AG20443 (cell line): Measurements from ENCODE around the gene TSPAN18.

Experiments used
- DNase-seq: peaks from one replicate; pipeline ENCODE4 v3.0.0; 2012; ENCODE audit warnings: low spot score, mixed read lengths

Gene TSPAN18

DNA sequence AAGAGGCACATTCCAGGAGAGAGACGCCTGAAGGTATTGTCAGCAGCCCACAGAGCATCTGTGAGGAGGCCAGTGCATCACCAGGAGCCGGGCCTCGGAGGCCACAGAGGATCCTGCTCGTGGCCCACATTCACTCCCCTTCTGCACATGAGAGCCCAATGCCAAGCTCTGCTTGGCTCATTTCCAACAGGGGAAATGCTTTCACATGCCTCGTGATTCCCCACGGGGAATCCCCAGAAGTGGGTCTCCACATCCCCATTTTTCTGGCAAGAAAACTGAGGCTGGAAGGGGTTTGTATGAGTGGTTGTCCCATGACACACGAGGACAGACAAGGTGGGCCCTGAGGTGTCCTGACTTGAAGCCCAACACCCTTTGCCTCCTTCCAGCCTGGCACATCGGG is 189.6 kb downstream of the TSPAN18 start:
- DNase-seq, result no peak

DNA sequence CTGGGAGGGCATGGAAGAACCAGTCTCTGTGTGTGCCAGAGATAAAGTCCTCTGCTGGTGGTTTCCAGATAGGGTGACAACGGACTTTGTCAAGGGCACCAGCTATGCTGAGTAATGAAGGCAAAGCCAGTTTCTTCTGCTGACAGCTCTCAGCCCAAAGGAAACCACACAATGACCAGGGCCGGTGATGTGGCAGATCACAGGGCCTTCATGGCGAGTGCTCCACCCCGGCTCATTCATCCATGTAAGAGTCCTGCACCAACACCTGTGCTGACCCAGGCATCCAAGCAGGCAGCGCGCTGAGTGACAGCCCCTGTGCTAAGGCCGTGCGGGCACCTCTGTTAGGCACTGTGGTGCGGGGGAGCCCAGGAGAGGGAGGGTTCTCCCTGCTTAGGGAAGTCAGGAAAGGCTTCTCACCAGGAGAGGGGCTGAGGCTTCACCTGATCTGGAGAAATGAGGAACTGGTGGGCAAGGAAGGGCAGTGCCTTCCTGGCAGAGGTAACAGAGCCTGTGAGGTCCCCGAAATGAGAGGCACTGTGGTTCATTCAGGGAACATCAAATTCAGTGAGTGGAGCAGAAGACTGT is 190.1 kb downstream of the TSPAN18 start:
- DNase-seq, result no peak

DNA sequence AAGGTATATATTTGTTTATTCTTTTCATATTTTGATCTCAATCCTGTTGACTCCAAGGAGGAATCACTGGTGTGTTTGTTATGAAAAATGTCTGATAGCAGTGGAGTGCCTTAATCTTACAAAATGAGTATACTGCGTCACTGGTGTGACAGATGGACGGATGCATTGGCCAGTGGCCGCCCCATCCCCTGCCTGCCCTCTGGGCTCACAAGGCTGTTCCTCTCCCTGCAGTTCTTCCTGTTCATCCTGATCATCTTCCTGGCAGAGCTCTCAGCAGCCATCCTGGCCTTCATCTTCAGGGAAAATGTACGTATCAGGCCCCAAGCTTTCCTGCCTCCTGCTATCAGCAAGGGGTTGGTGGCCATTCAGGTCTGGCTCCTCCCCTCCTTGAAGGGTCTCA is 191.0 kb downstream of the TSPAN18 start:
- no peak for DNase-seq

DNA sequence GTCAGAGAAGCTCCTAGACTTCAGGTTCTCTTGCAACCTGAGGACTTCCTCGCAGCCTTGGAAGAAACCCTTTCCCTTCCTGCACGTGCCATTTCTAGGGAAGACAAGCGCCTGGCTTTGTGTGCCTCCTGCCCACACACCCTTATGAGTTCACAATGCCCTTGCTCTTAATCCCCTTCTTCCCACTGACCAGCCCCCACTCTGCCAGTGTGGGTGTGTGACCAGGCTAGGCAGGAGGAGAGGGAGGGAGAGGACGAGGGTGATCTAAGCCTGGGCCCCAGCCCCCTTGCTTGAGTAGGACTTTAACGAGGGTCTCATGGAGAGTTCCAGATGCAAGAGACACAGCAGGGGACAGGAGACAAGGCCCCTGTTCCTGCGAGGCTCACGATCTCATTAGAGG is 193.7 kb downstream of the TSPAN18 start:
- DNase-seq, result no peak

DNA sequence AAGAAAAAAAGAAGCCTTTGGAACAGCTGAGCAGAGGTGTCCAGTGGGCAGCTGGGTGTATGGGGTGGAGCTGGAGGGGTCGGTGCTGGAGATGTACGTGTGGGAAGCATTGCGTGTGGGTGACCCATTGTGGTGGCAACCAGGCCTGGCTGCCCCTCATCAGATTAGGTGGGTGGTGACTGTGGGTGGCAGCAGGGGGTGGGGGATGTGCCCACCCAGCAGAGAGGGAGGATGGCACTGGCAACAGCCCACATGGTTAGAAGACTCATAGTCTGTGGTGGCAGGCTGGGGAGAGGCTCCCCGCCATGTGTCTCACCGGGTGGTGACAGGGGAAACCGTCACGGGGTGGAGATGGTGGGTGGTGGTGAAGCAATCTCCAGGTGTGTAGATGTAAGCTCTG is 196.4 kb downstream of the TSPAN18 start:
- no peak for DNase-seq

DNA sequence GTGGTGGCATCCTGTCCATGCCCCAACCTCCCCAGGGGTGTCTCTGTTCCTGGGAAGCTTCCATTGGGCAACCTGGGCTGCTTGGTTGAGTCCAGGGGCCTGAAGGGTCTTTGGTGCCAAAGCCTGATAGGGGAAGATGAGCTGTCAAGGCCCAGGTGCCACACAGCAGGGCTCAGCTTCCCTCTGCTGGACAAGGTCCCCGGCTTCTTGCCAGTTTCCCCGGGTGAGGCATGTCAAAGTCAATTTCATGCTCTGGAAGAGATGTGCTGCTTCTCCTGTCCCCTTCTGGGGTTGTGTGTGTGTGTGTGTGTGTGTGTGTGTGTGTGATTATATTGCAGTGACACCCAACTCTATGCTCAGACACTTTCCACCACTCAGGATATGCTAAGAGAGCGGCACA is 197.0 kb downstream of the TSPAN18 start:
- DNase-seq, result no peak

DNA sequence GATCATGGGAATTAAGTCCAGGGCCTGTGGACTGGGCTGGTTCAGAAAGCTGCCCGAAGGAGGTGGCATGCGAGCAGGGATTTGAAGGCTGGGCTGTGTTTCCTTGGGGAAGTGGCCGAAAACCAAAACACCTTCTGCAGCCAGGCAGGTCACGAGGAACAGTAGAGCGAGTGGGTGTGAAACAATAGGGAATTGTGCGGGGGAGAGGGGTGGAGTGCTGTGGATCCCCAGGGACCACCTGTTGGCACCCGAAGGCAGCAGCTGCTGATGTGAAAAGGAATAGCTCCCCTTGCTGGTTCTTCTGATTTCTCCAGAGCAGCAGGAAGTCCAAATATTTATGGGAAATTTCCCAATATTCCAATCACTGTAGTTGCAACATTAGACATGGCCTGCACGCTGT is 199.3 kb downstream of the TSPAN18 start:
- no peak for DNase-seq

DNA sequence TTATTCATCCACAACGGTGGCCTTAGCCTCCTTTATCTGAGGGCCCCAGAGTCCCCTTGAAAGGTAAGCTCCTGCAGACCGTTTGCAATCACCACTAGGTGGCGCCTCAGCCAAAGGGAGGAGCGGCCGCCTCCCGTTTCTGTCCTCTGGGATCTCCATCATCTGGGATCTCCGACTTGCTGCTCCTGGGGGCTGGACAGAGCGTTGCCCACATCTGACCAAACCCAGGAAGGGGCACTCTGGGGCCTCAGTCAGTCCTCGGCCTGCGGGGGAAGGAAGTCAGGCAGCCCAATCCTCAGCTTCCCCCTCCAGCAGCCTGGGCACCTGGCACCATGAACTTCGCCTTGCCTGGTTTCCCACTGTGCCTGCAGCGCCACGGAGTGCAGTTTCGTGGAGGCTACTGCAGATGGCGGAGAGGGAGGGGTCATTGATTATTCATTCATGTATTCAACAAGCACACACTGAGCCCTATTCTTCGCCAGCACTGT is 200.5 kb downstream of the TSPAN18 start:
- peak; percentile 83 for DNase-seq

DNA sequence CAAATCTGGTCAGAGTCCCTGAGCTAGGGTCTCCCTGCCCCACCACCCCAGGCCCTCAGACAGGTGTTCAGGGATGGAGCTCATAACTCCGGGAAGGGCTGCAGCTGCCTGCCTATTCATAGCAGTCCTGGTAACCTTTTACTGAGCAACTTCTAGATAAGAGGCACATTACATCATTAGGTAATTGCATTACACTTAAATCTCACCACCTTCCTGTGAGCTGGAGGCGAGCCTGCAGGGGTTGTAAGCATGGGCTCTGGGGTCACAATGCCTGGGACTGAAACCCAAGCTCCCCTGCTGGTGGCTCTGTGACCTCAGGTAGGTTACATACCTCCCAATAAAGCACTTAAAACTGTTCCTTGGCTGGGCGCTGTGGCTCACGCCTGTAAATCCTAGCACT is 201.4 kb downstream of the TSPAN18 start:
- DNase-seq, result no peak

DNA sequence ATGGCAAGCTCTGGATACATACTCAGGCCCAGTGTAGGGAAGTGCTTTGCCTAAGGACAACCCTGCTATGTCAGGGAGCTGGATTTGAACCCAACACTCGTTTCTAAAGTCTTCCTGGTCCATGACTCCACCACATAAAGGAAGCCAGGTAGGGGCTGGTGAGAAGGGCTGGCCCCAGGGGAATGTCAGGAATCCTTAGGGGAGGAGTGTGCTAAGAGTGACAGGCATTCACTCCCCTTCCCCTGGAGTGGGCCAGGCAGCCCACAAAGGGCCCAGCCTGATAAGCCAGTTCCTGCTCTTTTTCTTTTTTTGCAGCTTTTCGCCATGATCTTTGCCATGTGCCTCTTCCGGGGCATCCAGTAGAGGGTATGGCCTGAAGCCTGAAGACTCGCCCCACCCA is 202.1 kb downstream of the TSPAN18 start:
- DNase-seq, result no peak

DNA sequence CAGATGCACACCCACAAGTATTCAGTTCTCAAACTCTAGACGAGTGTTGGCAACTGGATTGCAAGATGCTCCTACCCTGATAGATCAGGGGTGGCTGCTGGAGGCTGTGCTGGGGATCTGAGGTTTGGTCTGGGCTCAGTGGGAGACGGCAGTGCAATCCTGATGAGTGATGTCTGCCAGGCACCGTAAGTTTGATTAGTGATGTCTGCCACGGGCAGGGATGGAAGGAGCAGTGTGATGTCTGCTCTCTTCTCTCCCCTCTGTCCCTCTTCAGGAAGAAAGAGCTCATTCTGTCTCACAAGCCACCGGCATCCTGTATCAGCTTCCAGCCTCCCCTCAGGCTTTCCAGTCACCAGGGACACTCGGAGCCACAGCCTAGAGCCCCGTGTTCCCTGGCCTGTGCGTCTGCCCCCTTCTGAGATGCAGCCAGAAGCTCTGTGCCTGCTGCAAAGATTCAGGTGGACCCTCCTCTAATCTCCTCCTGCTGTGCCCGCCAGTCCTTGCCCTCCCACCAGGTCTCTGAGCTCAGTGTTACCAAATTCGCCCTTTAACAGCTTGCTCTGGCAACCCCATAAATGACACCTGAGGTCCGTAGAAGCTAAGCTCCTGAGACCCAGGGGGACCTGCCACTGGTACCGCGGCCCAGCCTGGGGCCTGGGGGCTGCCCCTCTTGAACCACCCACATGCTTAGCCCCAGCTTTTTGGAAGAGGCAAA is 204.0 kb downstream of the TSPAN18 start:
- DNase-seq, result no peak

DNA sequence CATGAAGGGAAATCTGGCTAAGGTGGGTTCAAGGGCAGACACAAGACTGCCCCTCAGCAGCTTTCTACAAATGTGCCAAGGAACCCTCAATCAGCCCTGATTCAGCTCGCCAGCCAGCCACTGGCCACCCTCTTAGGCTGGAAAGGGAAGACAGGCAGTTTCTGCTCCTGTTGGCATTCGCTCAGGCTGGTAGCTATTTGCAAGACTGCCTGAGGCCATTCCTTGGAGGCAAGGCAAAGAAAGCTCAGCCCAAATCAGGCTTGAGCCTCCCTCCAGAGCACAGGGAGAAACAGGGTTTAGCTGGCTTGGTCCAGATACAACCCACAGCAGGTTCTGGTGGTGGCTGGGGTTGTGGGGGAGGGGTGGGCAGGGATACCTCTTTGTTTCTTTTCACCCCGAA is 204.7 kb downstream of the TSPAN18 start:
- no peak for DNase-seq

DNA sequence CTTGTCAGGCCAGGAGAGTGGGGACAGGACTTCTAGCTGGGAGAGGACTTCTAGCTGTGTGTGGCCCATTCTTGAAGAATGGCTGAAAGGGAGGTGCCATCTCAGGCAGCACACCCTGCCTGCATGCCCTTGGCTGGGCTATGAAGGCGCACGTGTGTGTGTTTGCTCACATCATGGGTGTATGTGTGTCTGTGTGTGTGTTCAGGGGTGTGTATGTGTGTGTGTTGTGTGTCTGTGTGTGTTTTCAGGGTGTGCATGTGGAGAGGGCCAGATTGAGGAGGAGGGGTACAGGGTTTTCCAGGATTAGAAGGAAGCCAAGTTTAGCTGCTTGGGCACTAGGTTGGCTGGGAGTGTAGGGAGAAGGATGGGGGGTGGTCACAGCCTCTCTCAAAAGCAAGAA is 207.3 kb downstream of the TSPAN18 start:
- no peak for DNase-seq

DNA sequence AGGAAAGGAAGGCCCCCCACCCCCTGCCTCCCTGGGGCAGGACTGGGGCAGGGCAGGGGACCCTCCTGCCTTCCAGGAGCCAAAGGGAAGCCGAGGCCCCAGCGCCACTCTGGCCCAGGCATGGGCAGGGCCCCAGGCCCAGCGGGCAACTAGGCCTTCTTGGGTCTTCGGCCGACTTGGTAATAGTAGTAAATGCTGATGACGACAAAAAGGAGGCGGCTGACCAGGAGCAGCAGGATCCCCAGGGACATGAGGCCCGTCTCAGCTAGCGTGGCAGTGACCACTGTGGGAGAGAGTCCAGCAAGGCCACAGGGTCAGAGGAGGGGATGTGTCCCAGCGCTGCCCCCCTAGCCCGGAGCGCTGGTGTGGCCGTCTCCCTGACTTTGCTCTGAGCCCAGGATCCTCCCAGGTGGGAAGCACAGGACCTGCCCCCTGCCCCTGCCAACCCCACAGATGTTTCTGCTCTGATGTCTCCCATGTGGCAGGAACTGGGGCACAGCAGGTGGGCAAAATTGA is 208.0 kb downstream of the TSPAN18 start:
- DNase-seq, result no peak

DNA sequence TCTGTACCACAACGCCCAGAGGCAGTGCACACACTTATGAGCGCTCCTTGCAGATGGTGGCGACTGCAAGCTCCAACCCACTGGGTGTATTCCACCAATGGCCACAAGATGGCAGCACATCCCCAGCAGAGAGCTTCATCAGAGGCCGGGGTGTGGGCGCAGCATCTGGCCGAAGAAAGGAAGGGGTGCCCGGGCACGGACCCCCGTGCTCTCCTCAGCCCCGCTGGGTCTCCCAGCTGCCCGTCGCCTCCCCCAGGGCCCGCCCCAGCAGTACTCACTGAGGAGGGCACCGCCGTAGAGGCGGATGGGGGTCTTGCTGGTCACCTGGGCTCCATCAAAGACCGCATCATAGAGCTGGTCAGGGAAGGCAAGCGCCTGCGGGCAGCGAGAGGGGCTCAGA is 209.8 kb downstream of the TSPAN18 start:
- DNase-seq, result peak; percentile 87

DNA sequence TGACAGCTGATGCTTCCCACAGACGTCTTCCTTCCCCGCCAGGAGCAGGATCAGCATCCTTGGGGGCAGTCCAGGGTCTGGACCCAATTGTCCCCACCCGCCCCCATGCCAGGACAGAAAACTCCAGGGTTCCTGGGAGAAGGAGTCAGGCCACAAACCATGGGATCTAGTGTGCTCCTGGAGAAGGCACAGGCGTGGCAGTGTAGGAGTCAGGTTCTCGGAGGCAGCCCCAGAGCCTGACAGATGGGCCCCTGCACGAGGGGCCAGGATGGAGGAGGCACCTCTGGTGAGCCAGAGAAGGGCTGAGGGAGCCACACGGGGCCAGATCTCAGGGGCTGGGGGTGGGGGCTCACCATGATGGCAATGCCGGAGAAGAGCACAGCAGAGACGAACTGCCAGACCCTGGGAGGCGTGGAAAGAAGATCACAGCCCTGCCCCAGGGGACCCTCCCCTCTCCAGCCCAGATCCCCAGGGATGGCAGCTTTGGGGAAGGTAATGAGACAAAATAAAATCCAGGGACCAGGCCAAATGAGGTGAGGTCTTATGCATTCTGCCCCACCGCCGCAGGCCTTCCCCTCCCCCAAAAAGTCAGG is 210.3 kb downstream of the TSPAN18 start:
- DNase-seq, result no peak

DNA sequence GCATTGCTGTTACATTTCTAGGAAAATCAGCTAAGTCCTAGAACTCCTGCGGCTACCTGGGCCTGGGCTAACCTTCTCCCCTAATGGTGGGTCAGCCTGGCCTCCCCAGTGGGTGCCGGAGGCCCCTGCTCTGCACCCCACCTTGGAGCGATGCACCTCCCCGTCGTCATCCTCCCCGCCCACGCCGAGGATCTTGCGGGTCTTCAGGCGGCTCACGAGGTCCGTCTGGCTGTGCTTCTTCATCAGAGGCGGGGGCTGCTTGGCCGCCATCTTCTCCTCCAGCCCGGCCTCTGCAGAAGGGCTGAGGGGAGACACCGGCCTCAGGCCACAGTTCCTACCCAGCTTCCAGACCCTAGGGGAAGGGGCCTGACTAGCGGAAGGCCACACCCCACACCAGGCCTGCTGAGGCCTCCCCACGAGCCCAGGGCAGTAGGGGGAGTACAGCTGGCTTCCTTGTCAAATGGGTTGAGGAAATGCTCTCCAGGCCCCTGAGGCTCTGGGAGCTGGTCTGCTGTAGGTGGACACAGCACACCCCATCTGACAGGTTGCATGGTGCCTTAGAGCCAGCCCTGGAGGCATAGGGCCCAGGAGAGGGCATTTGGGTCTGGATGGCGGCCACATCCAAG is 211.4 kb downstream of the TSPAN18 start:
- DNase-seq, result no peak

DNA sequence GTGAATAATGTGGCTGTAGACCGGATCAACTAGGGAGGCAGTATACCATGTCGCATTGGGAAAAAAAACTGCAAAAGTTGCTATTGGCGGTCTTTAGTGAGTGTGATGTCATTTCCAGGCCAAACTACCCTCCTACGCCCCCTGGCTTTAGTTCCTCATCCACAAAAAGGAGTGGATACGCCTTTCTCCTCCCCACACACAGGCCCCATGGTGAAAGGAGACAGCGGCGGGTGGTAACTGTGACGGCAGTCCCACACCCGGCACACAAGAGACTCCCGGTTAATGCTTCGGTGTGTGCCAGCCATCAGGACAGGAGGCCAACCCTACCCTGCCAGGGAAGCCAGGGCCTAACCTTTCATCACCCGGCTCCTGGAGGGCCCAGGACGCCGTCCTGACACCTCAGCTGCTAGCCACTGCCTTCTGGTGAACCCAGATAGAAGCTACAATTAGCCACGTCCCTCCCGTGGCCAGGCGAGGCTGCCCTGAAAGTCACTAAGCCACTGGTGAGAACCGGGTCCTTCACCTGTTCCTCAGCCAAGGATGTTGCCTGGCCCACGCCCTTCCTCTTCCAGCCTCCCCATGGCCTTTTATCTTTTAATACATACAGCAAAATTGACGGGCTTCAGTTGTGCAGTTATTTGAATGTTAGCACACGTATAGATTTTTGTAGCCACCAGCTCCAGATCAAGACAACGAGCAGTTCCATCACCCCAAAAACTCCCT is 213.1 kb downstream of the TSPAN18 start:
- peak; percentile 30 for DNase-seq

DNA sequence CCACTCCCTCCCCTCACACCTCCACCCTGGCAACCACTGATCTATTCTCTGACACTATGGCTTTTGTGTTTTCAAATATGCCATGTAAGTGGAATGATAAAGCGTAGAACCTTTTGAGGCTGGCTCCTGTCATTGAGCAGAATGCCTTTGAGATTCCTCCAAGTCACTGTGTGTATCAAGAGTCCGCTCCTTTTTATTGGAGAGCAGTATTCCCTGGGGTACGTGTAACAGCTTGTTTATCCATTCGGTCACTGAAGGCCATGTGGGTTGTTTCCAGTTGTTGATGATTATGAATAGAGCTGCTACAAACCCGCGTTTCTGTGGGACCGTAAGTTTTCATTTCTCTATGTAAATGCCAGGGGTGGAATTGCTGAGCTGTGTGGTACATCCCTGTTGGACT is 213.6 kb downstream of the TSPAN18 start:
- no peak for DNase-seq

DNA sequence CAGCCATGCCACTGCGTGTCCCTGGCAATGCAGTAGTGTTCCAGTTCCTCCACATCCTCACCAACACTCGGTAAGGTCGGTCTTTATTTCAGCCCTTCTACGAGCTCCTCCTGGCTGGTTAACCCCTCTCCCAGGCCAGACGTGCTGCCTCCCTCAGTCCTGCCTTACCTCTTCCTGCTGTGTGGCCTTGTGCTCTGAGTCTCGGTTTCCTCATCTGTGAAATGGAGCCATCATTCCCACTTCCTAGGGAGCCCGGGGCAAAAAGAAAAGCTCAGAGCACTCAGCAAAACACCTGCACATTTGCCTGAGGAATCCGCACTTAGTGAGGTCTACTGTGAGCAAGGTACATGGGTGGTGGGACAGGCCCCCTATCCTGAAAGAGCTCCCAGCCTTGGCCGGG is 214.1 kb downstream of the TSPAN18 start:
- DNase-seq, result no peak

DNA sequence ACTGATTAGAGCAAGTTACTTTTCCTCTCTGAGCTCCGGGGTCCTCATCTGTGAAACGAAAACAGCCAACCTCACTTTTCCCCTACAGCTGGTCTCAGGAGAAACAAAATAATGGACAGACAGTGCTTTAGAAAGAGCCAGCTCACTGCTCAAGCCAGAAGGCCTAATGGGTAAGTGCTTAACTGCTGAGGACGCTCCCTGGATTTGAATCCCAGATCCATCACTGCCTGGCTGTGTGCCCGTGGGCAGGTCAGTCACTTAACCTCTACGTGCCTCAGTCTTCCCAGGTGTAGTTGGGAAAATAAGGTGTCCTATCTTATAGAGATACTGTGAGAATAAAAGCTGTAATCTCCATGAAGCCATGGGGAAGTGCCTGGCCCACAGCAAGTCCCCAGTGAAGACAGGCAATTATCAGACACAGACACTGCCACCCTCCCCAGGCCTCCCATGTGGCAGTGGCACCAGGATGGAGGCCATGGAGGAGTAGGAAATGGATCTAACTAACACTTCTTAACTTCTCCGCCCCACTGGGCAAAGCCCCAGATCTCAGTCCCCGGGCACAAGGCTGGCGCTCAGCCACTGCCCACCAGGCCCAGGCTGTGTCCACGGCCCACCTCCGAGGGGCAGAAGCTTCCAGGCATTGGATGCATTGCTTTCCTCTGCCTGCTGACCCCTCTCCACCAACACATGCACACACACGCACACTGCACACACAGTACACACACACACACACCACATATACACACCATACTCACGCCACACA is 214.7 kb downstream of the TSPAN18 start:
- no peak for DNase-seq
